ENCODE results near the gene JUND. TPM values are rescaled to one million over a fixed set of nuclear protein-coding genes. Genes with fewer than 3 reads are reported as not detected.
A peak's percentile ranks its signal among the peaks of the same experiment; 100 is the strongest.

Gene JUND
- total RNA-seq, 2 experiments from 2014 or later: 1,827 to 1,976 TPM

GRCh38 chr19:18286973-18287635 lies 5.7 kb upstream of the JUND start:
- intact Hi-C loops (cut with DNase I, micrococcal nuclease): no loop called here
- no peaks in the 10 kb centered on the region for H3K27me3 Mint-ChIP-seq
- DNase-seq: no peak
- ChIA-PET CTCF (no interaction called here), POLR2A (interaction anchor here (1.6 to 18.2 kb wide), 2 partner anchors 18 to 29 kb away, joined by 6 to 761 read pairs; partner anchors contain the start of gene LSM4)
- no peaks in the 10 kb centered on the region for H3K9me3 ChIP-seq (ENCODE audit: control insufficient read depth in 1 of 2, insufficient read depth in 1 of 2, low read length in 2 of 2)
- H3K27ac ChIP-seq (ENCODE audit: low read depth in 1 of 2, low read length in 2 of 2): no peak overlapping the region
- TF ChIP-seq CTCF (IDR thresholded peaks at IDR 0.05): no peak
- no peak for ATAC-seq (ENCODE audit: poor library complexity)
- no peak overlapping the region for H3K4me3 Mint-ChIP-seq
- no peaks in the 10 kb centered on the region for H3K27me3 ChIP-seq (ENCODE audit: control insufficient read depth in 1 of 2, insufficient read depth in 2 of 2, low read length in 2 of 2)
- peak overlapping the region; percentile 84 for H3K27ac Mint-ChIP-seq
- H3K4me1 Mint-ChIP-seq (ENCODE audit: low read depth): peaks cover 63% of the 10 kb centered on the region
- H3K36me3 ChIP-seq (ENCODE audit: insufficient read depth, low read length): no peaks in the 10 kb centered on the region
- no peak overlapping the region for H3K4me3 ChIP-seq (ENCODE audit: low read length)
- no peaks in the 10 kb centered on the region for H3K9me3 Mint-ChIP-seq
- H3K36me3 Mint-ChIP-seq (ENCODE audit: low read depth): no peaks in the 10 kb centered on the region
- peaks cover 67% of the 10 kb centered on the region for H3K4me1 ChIP-seq (ENCODE audit: insufficient read depth, low read length)

GRCh38 chr19:18284712-18285360 lies 3.4 kb upstream of the JUND start:
- no peaks in the 10 kb centered on the region for H3K36me3 ChIP-seq (ENCODE audit: insufficient read depth, low read length)
- Mint-ChIP-seq H3K9me3 (no peaks in the 10 kb centered on the region), H3K4me1 (ENCODE audit: low read depth) (peaks cover 47% of the 10 kb centered on the region), H3K27ac (peak overlapping the region; percentile 84), H3K4me3 (peak overlapping the region; percentile 78), H3K36me3 (ENCODE audit: low read depth) (peaks cover 8% of the 10 kb centered on the region), H3K27me3 (peaks cover 1% of the 10 kb centered on the region)
- no peaks in the 10 kb centered on the region for H3K27me3 ChIP-seq (ENCODE audit: control insufficient read depth in 1 of 2, insufficient read depth in 2 of 2, low read length in 2 of 2)
- H3K9me3 ChIP-seq (ENCODE audit: control insufficient read depth in 1 of 2, insufficient read depth in 1 of 2, low read length in 2 of 2): no peaks in the 10 kb centered on the region
- CTCF ChIA-PET: no interaction called here
- no peak for TF ChIP-seq CTCF (IDR thresholded peaks at IDR 0.05)
- H3K4me3 ChIP-seq (ENCODE audit: low read length): no peak overlapping the region
- intact Hi-C loops (cut with DNase I, micrococcal nuclease): no loop called here
- H3K4me1 ChIP-seq (ENCODE audit: insufficient read depth, low read length): peaks cover 46% of the 10 kb centered on the region
- ATAC-seq (ENCODE audit: poor library complexity) (no peak), DNase-seq (peak in 3 of 14 experiments; percentile 46 to 61 (median 53))
- peak overlapping the region; percentile 57 to 61 for H3K27ac ChIP-seq (ENCODE audit: low read depth in 1 of 2, low read length in 2 of 2)
- POLR2A ChIA-PET: interaction anchor here (1.7 to 18.2 kb wide), 2 partner anchors 20 to 32 kb away, joined by 9 to 761 read pairs; partner anchors contain the start of gene LSM4

- CTCF ChIA-PET: no interaction called here
Observed at GRCh38 chr19:18283338-18283737, 1.9 kb upstream of the JUND start.

More at GRCh38 chr19:18283338-18283737, 1.9 kb upstream of the JUND start:
- intact Hi-C loops (cut with DNase I, micrococcal nuclease): no loop called here
- peaks cover 11% of the 10 kb centered on the region for H3K36me3 ChIP-seq (ENCODE audit: insufficient read depth, low read length)
- peaks cover 2% of the 10 kb centered on the region for H3K9me3 Mint-ChIP-seq
- no peaks in the 10 kb centered on the region for H3K27me3 ChIP-seq (ENCODE audit: control insufficient read depth in 1 of 2, insufficient read depth in 2 of 2, low read length in 2 of 2)
- no peaks in the 10 kb centered on the region for H3K9me3 ChIP-seq (ENCODE audit: control insufficient read depth in 1 of 2, insufficient read depth in 1 of 2, low read length in 2 of 2)
- H3K27ac ChIP-seq (ENCODE audit: low read depth in 1 of 2, low read length in 2 of 2): no peak overlapping the region
- POLR2A ChIA-PET: interaction anchor here (5.7 to 18.2 kb wide), 2 partner anchors 8 to 33 kb away, joined by 327 to 761 read pairs; partner anchors contain the start of gene LSM4
- TF ChIP-seq CTCF (IDR thresholded peaks at IDR 0.05): no peak
- ATAC-seq (ENCODE audit: poor library complexity): no peak
- peak overlapping the region; percentile 100 for H3K27ac Mint-ChIP-seq
- H3K36me3 Mint-ChIP-seq (ENCODE audit: low read depth): peaks cover 23% of the 10 kb centered on the region
- H3K4me3 Mint-ChIP-seq: peak overlapping the region; percentile 15
- H3K4me1 ChIP-seq (ENCODE audit: insufficient read depth, low read length): peaks cover 51% of the 10 kb centered on the region
- peaks cover 54% of the 10 kb centered on the region for H3K4me1 Mint-ChIP-seq (ENCODE audit: low read depth)
- DNase-seq: peak in 1 of 14 experiments; percentile 33
- no peak overlapping the region for H3K4me3 ChIP-seq (ENCODE audit: low read length)
- peaks cover 9% of the 10 kb centered on the region for H3K27me3 Mint-ChIP-seq
